Lung microvascular endothelial cell (primary cell): Measurements from ENCODE around the gene EGR2. TPM values are rescaled to one million over a fixed set of nuclear protein-coding genes. Genes with fewer than 3 reads are reported as not detected.

Source experiments
- total RNA-seq: library from RNA; depleted of rRNA; stranded (reverse); fragments of >200 nt; gene quantifications from 2 replicates; pipeline ENCODE4 v1.2.1, GENCODE V29; 2014

Gene EGR2
- total RNA-seq, 1 donor from 2014 or later: 0.20 TPM

Other genes starting within 250 kb of the EGR2 start
- 8.7 and 13.9 TPM in 2 replicates for gene ADO, start 11.6 kb downstream of the EGR2 start, total RNA-seq